NCI-H2227 (cell line): ENCODE results near the gene RABGAP1L.
"Not testable (repeated sequence)": the region's sequence is repeated elsewhere in the genome, so short reads cannot be mapped to it uniquely, and the experiment has no call there.

Experiments used
- DNase-seq: peaks from one replicate; lab custom pipeline; 2025; ENCODE audit not compliant: unreplicated experiment; lab: John Stamatoyannopoulos, UW

RABGAP1L gene

GRCh38 chr1:174238845-174239501 lies 79.7 kb downstream of the RABGAP1L start:
- not testable (repeated sequence) for DNase-seq

GRCh38 chr1:174239541-174239940 lies 80.2 kb downstream of the RABGAP1L start:
- no peak for DNase-seq

GRCh38 chr1:174242856-174243255 lies 83.5 kb downstream of the RABGAP1L start:
- DNase-seq: no peak

- DNase-seq: no peak
These were observed 84.2 kb downstream of the RABGAP1L start for GRCh38 chr1:174243451-174244000.

GRCh38 chr1:174244017-174244416 lies 84.7 kb downstream of the RABGAP1L start:
- DNase-seq: no peak

- DNase-seq: no peak
These were observed 88.2 kb downstream of the RABGAP1L start for GRCh38 chr1:174247472-174247871.

GRCh38 chr1:174248041-174248440 lies 88.7 kb downstream of the RABGAP1L start:
- no peak for DNase-seq

- not testable (repeated sequence) for DNase-seq
These were observed 97.1 kb downstream of the RABGAP1L start for GRCh38 chr1:174256386-174256785.

- peak; percentile 69 for DNase-seq
These were observed 98.8 kb downstream of the RABGAP1L start for GRCh38 chr1:174258148-174258550.

- DNase-seq: peak; percentile 67
These were observed 103.3 kb downstream of the RABGAP1L start for GRCh38 chr1:174262349-174263241.

GRCh38 chr1:174265282-174265681 lies 106.0 kb downstream of the RABGAP1L start:
- no peak for DNase-seq

- no peak for DNase-seq
These were observed 107.2 kb downstream of the RABGAP1L start for GRCh38 chr1:174266476-174266875.

GRCh38 chr1:174266991-174267612 lies 107.8 kb downstream of the RABGAP1L start:
- no peak for DNase-seq

- DNase-seq: no peak
These were observed 110.8 kb downstream of the RABGAP1L start for GRCh38 chr1:174269989-174270651.

- DNase-seq: no peak
These were observed 113.9 kb downstream of the RABGAP1L start for GRCh38 chr1:174273190-174273589.

- DNase-seq: no peak
These were observed 114.5 kb downstream of the RABGAP1L start for GRCh38 chr1:174273776-174274175.

GRCh38 chr1:174274452-174274851 lies 115.1 kb downstream of the RABGAP1L start:
- DNase-seq: no peak

GRCh38 chr1:174274884-174275283 lies 115.6 kb downstream of the RABGAP1L start:
- DNase-seq: no peak

GRCh38 chr1:174276087-174276486 lies 116.8 kb downstream of the RABGAP1L start:
- DNase-seq: no peak

- no peak for DNase-seq
These were observed 124.7 kb downstream of the RABGAP1L start for GRCh38 chr1:174284052-174284451.

- DNase-seq: no peak
These were observed 126.7 kb downstream of the RABGAP1L start for GRCh38 chr1:174286042-174286441.
